Keratinocyte (primary cell): Measurements from ENCODE around the gene TPK1. TPM values are rescaled to one million over a fixed set of nuclear protein-coding genes. Genes with fewer than 3 reads are reported as not detected.

Experiments
- DNase-seq: peaks from one replicate; pipeline ENCODE4 v3.0.0-alpha.2; 2011; ENCODE audit warnings: low read depth, missing footprints, low spot score
- FAIRE-seq: peaks from 2 replicates; lab custom pipeline; 2011; peaks lifted over from hg19 to GRCh38; lab: Jason Lieb, UNC
- H2AFZ ChIP-seq: 2 replicates; pipeline ENCODE4 v1.6.0; 2012; ENCODE audit warnings: low read length, control low read depth, inconsistent platforms; ENCODE audit not compliant: control insufficient read depth
- H3K27ac ChIP-seq: 2 replicates; pipeline ENCODE4 v1.5.1; 2011; ENCODE audit warnings: low read length; ENCODE audit not compliant: control insufficient read depth, insufficient read depth
- H3K27me3 ChIP-seq: 3 replicates; pipeline ENCODE4 v1.6.0; 2011; ENCODE audit warnings: low read length; ENCODE audit not compliant: control insufficient read depth, insufficient read depth; ENCODE audit errors: extremely low read depth
- H3K36me3 ChIP-seq, 2 experiments: 2 replicates in 1 of 2; 3 replicates in 1 of 2; pipeline ENCODE4 v1.5.1; 2011; ENCODE audit warnings: low read length in 2 of 2, mild to moderate bottlenecking in 1 of 2; ENCODE audit not compliant: control insufficient read depth in 2 of 2, insufficient read depth in 2 of 2; ENCODE audit errors: extremely low read depth in 1 of 2
- H3K4me1 ChIP-seq: 3 replicates; pipeline ENCODE4 v1.5.1; 2011; ENCODE audit warnings: low read length; ENCODE audit not compliant: control insufficient read depth, insufficient read depth; ENCODE audit errors: extremely low read depth
- H3K4me2 ChIP-seq: 3 replicates; pipeline ENCODE4 v1.6.0; 2011; ENCODE audit warnings: low read depth, low read length; ENCODE audit not compliant: control insufficient read depth, insufficient read depth; ENCODE audit errors: extremely low read depth
- H3K4me3 ChIP-seq, 3 experiments: fragments of 200-600 bp in 1 of 3; sonication (generic) in 1 of 3; 2 replicates in 2 of 3; 3 replicates in 1 of 3; pipeline ENCODE4 v1.5.1; 2011 to 2016; ENCODE audit warnings: low read length in 3 of 3, mild to moderate bottlenecking in 3 of 3, control low read depth in 2 of 3, inconsistent platforms in 1 of 3, low read depth in 1 of 3, mixed read lengths in 1 of 3, mixed run types in 1 of 3, moderate library complexity in 1 of 3; ENCODE audit not compliant: control insufficient read depth in 2 of 3, insufficient read depth in 2 of 3; ENCODE audit errors: extremely low read depth in 1 of 3
- H3K79me2 ChIP-seq: 2 replicates; pipeline ENCODE4 v1.6.0; 2012; ENCODE audit warnings: low read length; ENCODE audit not compliant: control insufficient read depth, insufficient read depth
- H3K9ac ChIP-seq: 3 replicates; pipeline ENCODE4 v1.6.0; 2011; ENCODE audit warnings: low read length; ENCODE audit not compliant: control insufficient read depth, insufficient read depth; ENCODE audit errors: extremely low read depth
- H3K9me1 ChIP-seq: 3 replicates; pipeline ENCODE4 v1.6.0; 2011; ENCODE audit warnings: low read length; ENCODE audit not compliant: control insufficient read depth, insufficient read depth; ENCODE audit errors: extremely low read depth
- H3K9me3 ChIP-seq: 2 replicates; pipeline ENCODE4 v1.5.1; 2012; ENCODE audit warnings: low read depth, low read length; ENCODE audit not compliant: control insufficient read depth
- H4K20me1 ChIP-seq: 3 replicates; pipeline ENCODE4 v1.6.0; 2011; ENCODE audit warnings: low read length; ENCODE audit not compliant: control insufficient read depth, insufficient read depth; ENCODE audit errors: extremely low read depth
- CTCF ChIP-seq, 3 experiments: IDR thresholded peaks in 1 of 3; conservative IDR thresholded peaks in 1 of 3; optimal IDR thresholded peaks in 1 of 3; 2 replicates in 2 of 3; 3 replicates in 1 of 3; pipeline versions ENCODE3 to v1.5.1; 2011; ENCODE audit warnings: low read length in 3 of 3, mild to moderate bottlenecking in 3 of 3, moderate library complexity in 2 of 3, control low read depth in 1 of 3, inconsistent platforms in 1 of 3; ENCODE audit not compliant: insufficient read depth in 2 of 3; ENCODE audit errors: extremely low read depth in 1 of 3
- EZH2 ChIP-seq: IDR thresholded peaks from one replicate; pipeline ENCODE4 v1.6.1; 2012; ENCODE audit warnings: inconsistent platforms, mild to moderate bottlenecking, low read length, moderate library complexity
- dilution Hi-C: fragments of 300-500 bp; cut with MboI; formaldehyde crosslinking; loops from one replicate; pipeline ENCODE4 v1.7.0; 2020; ENCODE audit warnings: low sequenced_read_pairs; ENCODE audit not compliant: extremely low pct_ligation_motif_present
- polyA plus RNA-seq, 5 experiments: library from polyadenylated mRNA; depleted of rRNA in 3 of 5; stranded (reverse) in 3 of 5; stranded (forward) in 1 of 5; unstranded in 1 of 5; fragments of >200 nt; gene quantifications; 1 replicate in 1 of 5; 2 replicates in 3 of 5; 3 replicates in 1 of 5; pipeline versions ENCODE4 v1.2.1 to v1.2.3, GENCODE V29; 2011 to 2012; ENCODE audit warnings: missing spikeins in 2 of 5, low read depth in 1 of 5, low replicate concordance in 1 of 5

The TPK1 gene
- polyA plus RNA-seq, 1 donor (not counting 4 experiments of a cell fraction or from before 2014, with no cell fraction given), result 1.9 TPM

- Histone ChIP-seq H3K27ac (no peak overlapping the region), H2AFZ (no peak overlapping the region), H3K4me3 (no peak overlapping the region), H3K9me3 (no peaks in the 10 kb centered on the region), H3K9me1 (no peaks in the 10 kb centered on the region), H3K9ac (no peak overlapping the region), H3K36me3 (no peaks in the 10 kb centered on the region), H3K79me2 (no peaks in the 10 kb centered on the region), H3K4me2 (no peak overlapping the region), H3K4me1 (no peaks in the 10 kb centered on the region), H4K20me1 (no peaks in the 10 kb centered on the region), H3K27me3 (no peaks in the 10 kb centered on the region)
- no peak for DNase-seq
- TF ChIP-seq CTCF (optimal IDR thresholded peaks at IDR 0.05 in 1 of 3, IDR thresholded peaks at IDR 0.05 in 1 of 3, conservative IDR thresholded peaks at IDR 0.05 in 1 of 3; ENCODE audit: extremely low read depth in 1 of 3, insufficient read depth in 2 of 3, low read length in 3 of 3) (no peak), EZH2 (no peak)
- no peak for FAIRE-seq
- dilution Hi-C loops, result no loop called here
Observed at GRCh38 chr7:144545330-144545729, 290.5 kb downstream of the TPK1 start.

GRCh38 chr7:144534655-144535395, 301.0 kb downstream of the TPK1 start:
- H2AFZ ChIP-seq, result no peak overlapping the region
- no peaks in the 10 kb centered on the region for H3K36me3 ChIP-seq
- no peak for DNase-seq
- dilution Hi-C loops, result no loop called here
- H3K9me1 ChIP-seq, result no peaks in the 10 kb centered on the region
- H3K27me3 ChIP-seq, result no peaks in the 10 kb centered on the region
- no peak overlapping the region for H3K27ac ChIP-seq
- H3K9ac ChIP-seq, result no peak overlapping the region
- H3K79me2 ChIP-seq, result no peaks in the 10 kb centered on the region
- H3K4me3 ChIP-seq, result no peak overlapping the region
- H3K4me2 ChIP-seq, result no peak overlapping the region
- no peaks in the 10 kb centered on the region for H4K20me1 ChIP-seq
- TF ChIP-seq CTCF (optimal IDR thresholded peaks at IDR 0.05 in 1 of 3, IDR thresholded peaks at IDR 0.05 in 1 of 3, conservative IDR thresholded peaks at IDR 0.05 in 1 of 3; ENCODE audit: extremely low read depth in 1 of 3, insufficient read depth in 2 of 3, low read length in 3 of 3), result no peak
- no peak for TF ChIP-seq EZH2
- no peak for FAIRE-seq
- no peaks in the 10 kb centered on the region for H3K9me3 ChIP-seq
- H3K4me1 ChIP-seq, result no peaks in the 10 kb centered on the region
